SK-N-SH (cell line): Measurements from ENCODE around the gene COL4A5. TPM values are rescaled to one million over a fixed set of nuclear protein-coding genes. Genes with fewer than 3 reads are reported as not detected.

Source experiments
- CTCF ChIA-PET: fragments of 300-600, 350-600 bp; formaldehyde crosslinking; extraction: SDS; loops from one replicate; lab custom pipeline; 2021; lab: Yijun Ruan, JAX
- POLR2A ChIA-PET: fragments of 350-600 bp; sonication (Branson Sonifier 250); formaldehyde crosslinking; extraction: SDS; loops from one replicate; lab custom pipeline; 2020; ENCODE audit warnings: antibody characterized with exemption, inconsistent platforms; lab: Yijun Ruan, JAX
- DNase-seq: peaks from one replicate; pipeline ENCODE4 v3.0.0; 2012
- H2AFZ ChIP-seq: fragments of 200-600 bp; sonication (generic); 2 replicates; pipeline ENCODE4 v1.8.1; 2016; ENCODE audit warnings: antibody characterized with exemption, mild to moderate bottlenecking, low read depth
- H3F3A ChIP-seq: fragments of 200-600 bp; sonication (generic); replicated peaks from 2 replicates; pipeline ENCODE3; 2016; ENCODE audit warnings: antibody characterized with exemption, mild to moderate bottlenecking; ENCODE audit not compliant: insufficient read depth
- H3K27ac ChIP-seq, 2 experiments: fragments of 200-500 bp in 1 of 2; fragments of 200-600 bp in 1 of 2; sonication (Bioruptor generic) in 1 of 2; sonication (generic), shearing (Covaris generic) in 1 of 2; 2 replicates each; pipeline versions ENCODE4 v1.5.1 to v1.6.1; 2014 to 2016; ENCODE audit warnings: low read depth in 2 of 2, inconsistent platforms in 1 of 2, low read length in 1 of 2, mild to moderate bottlenecking in 1 of 2, mixed read lengths in 1 of 2
- H3K27me3 ChIP-seq: fragments of 200-600 bp; sonication (generic), shearing (Covaris generic); 2 replicates; pipeline ENCODE4 v1.6.1; 2016; ENCODE audit warnings: mixed run types; ENCODE audit not compliant: insufficient read depth
- H3K36me3 ChIP-seq, 2 experiments: fragments of 200-500 bp in 1 of 2; fragments of 200-600 bp in 1 of 2; sonication (Bioruptor generic) in 1 of 2; sonication (generic) in 1 of 2; replicated peaks in 1 of 2; 2 replicates each; pipeline versions ENCODE3 to v1.5.1; 2014 to 2016; ENCODE audit warnings: low read length in 1 of 2, mild to moderate bottlenecking in 1 of 2; ENCODE audit not compliant: insufficient read depth in 2 of 2, control insufficient read depth in 1 of 2
- H3K4me1 ChIP-seq, 2 experiments: fragments of 200-500 bp in 1 of 2; fragments of 200-600 bp in 1 of 2; sonication (Bioruptor generic) in 1 of 2; sonication (generic), shearing (Covaris generic) in 1 of 2; 2 replicates each; pipeline versions ENCODE4 v1.5.1 to v1.6.1; 2014 to 2016; ENCODE audit warnings: low read depth in 1 of 2, low read length in 1 of 2, mixed run types in 1 of 2; ENCODE audit not compliant: insufficient read depth in 2 of 2, control insufficient read depth in 1 of 2
- H3K4me2 ChIP-seq: fragments of 200-600 bp; sonication (generic), shearing (Covaris generic); 2 replicates; pipeline ENCODE4 v1.6.1; 2017; ENCODE audit warnings: mixed run types
- H3K4me3 ChIP-seq, 2 experiments: fragments of 200-500 bp in 1 of 2; fragments of 200-600 bp in 1 of 2; sonication (Bioruptor generic) in 1 of 2; sonication (generic), shearing (Covaris generic) in 1 of 2; 2 replicates each; pipeline versions ENCODE4 v1.5.1 to v1.8.1; 2014 to 2016; ENCODE audit warnings: low read depth in 2 of 2, inconsistent platforms in 1 of 2, low read length in 1 of 2, mild to moderate bottlenecking in 1 of 2, mixed read lengths in 1 of 2, moderate library complexity in 1 of 2
- H3K79me2 ChIP-seq: fragments of 200-600 bp; sonication (generic); 2 replicates; pipeline ENCODE4 v1.8.1; 2017; ENCODE audit warnings: mild to moderate bottlenecking; ENCODE audit not compliant: insufficient read depth
- H3K9ac ChIP-seq: fragments of 200-600 bp; sonication (generic); 2 replicates; pipeline ENCODE4 v1.6.1; 2017; ENCODE audit warnings: mixed run types
- H3K9me2 ChIP-seq: fragments of 200-600 bp; sonication (generic); 2 replicates; pipeline ENCODE4 v1.6.1; 2017; ENCODE audit warnings: mixed run types
- H3K9me3 ChIP-seq: fragments of 200-600 bp; sonication (generic); 2 replicates; pipeline ENCODE4 v1.6.1; 2017; ENCODE audit warnings: mixed run types, mild to moderate bottlenecking, moderate library complexity
- H4K20me1 ChIP-seq: fragments of 200-600 bp; sonication (generic); 2 replicates; pipeline ENCODE4 v1.6.1; 2017; ENCODE audit warnings: mild to moderate bottlenecking, mixed run types; ENCODE audit not compliant: insufficient read depth
- CTCF ChIP-seq: fragments of 200-600 bp; sonication (generic); IDR thresholded peaks from 2 replicates; pipeline ENCODE4 v1.6.1; 2017; ENCODE audit warnings: antibody characterized with exemption, mild to moderate bottlenecking, moderate library complexity
- ELF1 ChIP-seq: IDR thresholded peaks from 2 replicates; pipeline ENCODE4 v1.4.0; 2012
- EP300 ChIP-seq, 2 experiments: IDR thresholded peaks; 2 replicates each; pipeline versions ENCODE4 v1.4.0 to v1.6.1; 2012; ENCODE audit warnings: borderline replicate concordance in 1 of 2, low read depth in 1 of 2, low read length in 1 of 2
- EZH2phosphoT487 ChIP-seq: fragments of 200-600 bp; sonication (generic); IDR thresholded peaks from 2 replicates; pipeline ENCODE4 v1.6.1; 2017; ENCODE audit warnings: low read depth, mixed run types, mild to moderate bottlenecking, antibody characterized with exemption, moderate library complexity, borderline replicate concordance
- FOXM1 ChIP-seq: IDR thresholded peaks from 2 replicates; pipeline ENCODE4 v1.4.0; 2012; ENCODE audit warnings: low read depth, mild to moderate bottlenecking
- GATA2 ChIP-seq: sonication (generic); formaldehyde crosslinking; IDR thresholded peaks from 2 replicates; pipeline ENCODE4 v1.5.0; 2020; ENCODE audit warnings: mild to moderate bottlenecking, missing genetic modification reagents
- JUND ChIP-seq: IDR thresholded peaks from 2 replicates; pipeline ENCODE4 v1.4.0; 2012
- MAX ChIP-seq: IDR thresholded peaks from 2 replicates; pipeline ENCODE4 v1.4.0; 2012; ENCODE audit warnings: low read depth
- MXI1 ChIP-seq: IDR thresholded peaks from 2 replicates; pipeline ENCODE4 v1.6.1; 2012; ENCODE audit warnings: mild to moderate bottlenecking, low read depth, low read length, improper control_type of control experiment
- NFIC ChIP-seq: IDR thresholded peaks from 2 replicates; pipeline ENCODE4 v1.4.0; 2012; ENCODE audit warnings: borderline replicate concordance
- RAD21 ChIP-seq: IDR thresholded peaks from 2 replicates; pipeline ENCODE4 v1.6.1; 2012; ENCODE audit warnings: mild to moderate bottlenecking, low read length
- REST ChIP-seq: IDR thresholded peaks from 2 replicates; pipeline ENCODE4 v1.6.1; 2012; ENCODE audit warnings: mild to moderate bottlenecking, low read depth, low read length, moderate library complexity
- RFX5 ChIP-seq: IDR thresholded peaks from 2 replicates; pipeline ENCODE4 v1.6.1; 2012; ENCODE audit warnings: mild to moderate bottlenecking, improper control_type of control experiment, low read length
- RXRA ChIP-seq: IDR thresholded peaks from 2 replicates; pipeline ENCODE4 v1.4.0; 2012; ENCODE audit warnings: low read depth, mild to moderate bottlenecking, borderline replicate concordance
- TAF1 ChIP-seq: IDR thresholded peaks from 2 replicates; pipeline ENCODE4 v1.6.1; 2012; ENCODE audit warnings: low read depth, mild to moderate bottlenecking, low read length, moderate library complexity, borderline replicate concordance
- TCF12 ChIP-seq: IDR thresholded peaks from 2 replicates; pipeline ENCODE4 v1.4.0; 2012
- TEAD4 ChIP-seq: IDR thresholded peaks from 2 replicates; pipeline ENCODE4 v1.4.0; 2012; ENCODE audit warnings: mild to moderate bottlenecking, borderline replicate concordance; ENCODE audit not compliant: insufficient read depth
- ZBTB33 ChIP-seq: IDR thresholded peaks from 2 replicates; pipeline ENCODE4 v1.4.0; 2012; ENCODE audit warnings: low read depth, borderline replicate concordance
- WGBS: methylation state at CpG from one replicate; pipeline ENCODE4 v1.1.6; 2017; ENCODE audit warnings: low lambda C conversion rate; 5-methylcytosine and 5-hydroxymethylcytosine counted together
- polyA plus RNA-seq, 3 experiments: library from polyadenylated mRNA; depleted of rRNA; stranded (reverse); fragments of >200 nt; gene quantifications; 2 replicates each; pipeline ENCODE4 v1.2.3, GENCODE V29; 2012
- TF ChIP-seq, protein P1 (sequence below): IDR thresholded peaks from 2 replicates; pipeline ENCODE4 v1.4.0; 2012; ENCODE audit warnings: low read depth, borderline replicate concordance
- TF ChIP-seq, protein P2 (sequence below): IDR thresholded peaks from 2 replicates; pipeline ENCODE4; 2012

The COL4A5 gene
- polyA plus RNA-seq, 1 of the 3 experiments (the other 2 are of a cell fraction), result 0.02 TPM

DNA sequence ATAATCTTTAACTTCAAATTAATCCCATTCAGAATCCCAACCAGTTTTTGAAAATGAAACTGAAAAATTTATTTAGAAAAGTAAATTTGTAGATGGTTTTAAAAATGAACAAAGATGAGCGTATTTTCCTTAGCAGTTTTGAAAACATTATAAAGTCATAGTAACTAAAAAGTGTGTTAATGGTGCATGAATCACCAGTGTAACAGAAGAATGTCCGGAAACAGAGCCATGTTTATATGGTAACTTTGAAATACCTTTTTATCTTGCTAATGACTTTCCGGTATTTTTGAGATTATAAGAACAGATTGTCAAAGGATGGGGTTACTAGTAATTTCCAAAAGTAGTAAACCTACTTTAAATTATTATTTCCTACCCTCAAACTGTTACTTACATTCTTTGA lies 150.9 kb downstream of the COL4A5 start:
- no peaks in the 10 kb centered on the region for H3K4me1 ChIP-seq
- no peaks in the 10 kb centered on the region for H3K9me3 ChIP-seq
- no peak overlapping the region for H3K27ac ChIP-seq
- no peak overlapping the region for H3K4me2 ChIP-seq
- H3K4me3 ChIP-seq, result no peak overlapping the region
- no peaks in the 10 kb centered on the region for H3K36me3 ChIP-seq
- no peaks in the 10 kb centered on the region for H3K27me3 ChIP-seq
- H3K9ac ChIP-seq, result no peak overlapping the region
- H3K79me2 ChIP-seq, result no peaks in the 10 kb centered on the region
- no peak for TF ChIP-seq TAF1
- no peak for TF ChIP-seq FOXM1
- no peak for TF ChIP-seq JUND
- TF ChIP-seq RFX5, result no peak
- CTCF ChIA-PET, result no interaction called here
- no peak for DNase-seq
- no peak overlapping the region for H2AFZ ChIP-seq
- POLR2A ChIA-PET, result no interaction called here
- H3K9me2 ChIP-seq, result no peaks in the 10 kb centered on the region
- WGBS, result 12% methylated on average over 3 of the region's 3 CpGs
- H4K20me1 ChIP-seq, result no peaks in the 10 kb centered on the region
- H3F3A ChIP-seq, result no peaks in the 10 kb centered on the region

- ChIA-PET POLR2A (no interaction called here), CTCF (no interaction called here)
- Histone ChIP-seq H2AFZ (no peak overlapping the region), H3K9ac (no peak overlapping the region), H3K27ac (no peak overlapping the region), H4K20me1 (no peaks in the 10 kb centered on the region), H3F3A (no peaks in the 10 kb centered on the region), H3K36me3 (no peaks in the 10 kb centered on the region), H3K27me3 (no peaks in the 10 kb centered on the region; the same call in 1 of the 2 replicates), H3K79me2 (no peaks in the 10 kb centered on the region), H3K4me2 (no peak overlapping the region), H3K9me3 (no peaks in the 10 kb centered on the region), H3K4me1 (no peaks in the 10 kb centered on the region), H3K9me2 (no peaks in the 10 kb centered on the region), H3K4me3 (no peak overlapping the region)
- DNase-seq, result no peak
- WGBS, result 6% methylated on average over 4 of the region's 4 CpGs
- TF ChIP-seq EZH2phosphoT487 (no peak), TCF12 (no peak), MAX (no peak), REST (no peak), NFIC (no peak), GATA2 (no peak), TAF1 (no peak), FOXM1 (no peak), RXRA (no peak), JUND (no peak), MXI1 (no peak), EP300 (IDR thresholded peaks at IDR 0.05; ENCODE audit: borderline replicate concordance in 1 of 2, low read depth in 1 of 2, low read length in 1 of 2) (no peak), ELF1 (no peak), CTCF (no peak), TEAD4 (no peak), ZBTB33 (no peak), RAD21 (no peak)
- TF ChIP-seq, protein P1, sequence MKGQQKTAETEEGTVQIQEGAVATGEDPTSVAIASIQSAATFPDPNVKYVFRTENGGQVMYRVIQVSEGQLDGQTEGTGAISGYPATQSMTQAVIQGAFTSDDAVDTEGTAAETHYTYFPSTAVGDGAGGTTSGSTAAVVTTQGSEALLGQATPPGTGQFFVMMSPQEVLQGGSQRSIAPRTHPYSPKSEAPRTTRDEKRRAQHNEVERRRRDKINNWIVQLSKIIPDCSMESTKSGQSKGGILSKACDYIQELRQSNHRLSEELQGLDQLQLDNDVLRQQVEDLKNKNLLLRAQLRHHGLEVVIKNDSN, result no peak
- TF ChIP-seq, protein P2, sequence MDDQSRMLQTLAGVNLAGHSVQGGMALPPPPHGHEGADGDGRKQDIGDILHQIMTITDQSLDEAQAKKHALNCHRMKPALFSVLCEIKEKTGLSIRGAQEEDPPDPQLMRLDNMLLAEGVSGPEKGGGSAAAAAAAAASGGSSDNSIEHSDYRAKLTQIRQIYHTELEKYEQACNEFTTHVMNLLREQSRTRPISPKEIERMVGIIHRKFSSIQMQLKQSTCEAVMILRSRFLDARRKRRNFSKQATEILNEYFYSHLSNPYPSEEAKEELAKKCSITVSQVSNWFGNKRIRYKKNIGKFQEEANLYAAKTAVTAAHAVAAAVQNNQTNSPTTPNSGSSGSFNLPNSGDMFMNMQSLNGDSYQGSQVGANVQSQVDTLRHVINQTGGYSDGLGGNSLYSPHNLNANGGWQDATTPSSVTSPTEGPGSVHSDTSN, result no peak
Observed at GRCh38 chrX:108601276-108601675, 161.6 kb downstream of the COL4A5 start.
